ENCODE data around the gene COX5A.

The COX5A gene

GRCh38 chr15:74873756-74874424 lies 64.0 kb downstream of the COX5A start:
- Mint-ChIP-seq H3K4me1 (ENCODE audit: low read depth) (peaks cover 42% of the 10 kb centered on the region), H3K4me3 (peak overlapping the region; percentile 96), H3K27ac (peak overlapping the region; percentile 87), H3K36me3 (peaks cover 6% of the 10 kb centered on the region), H3K27me3 (no peaks in the 10 kb centered on the region), H3K9me3 (ENCODE audit: low read depth) (no peaks in the 10 kb centered on the region)

GRCh38 chr15:74873036-74873755 lies 64.7 kb downstream of the COX5A start, which contains the start of gene SCAMP2:
TSS of gene SCAMP2 (minus strand) at chr15:74873365. CDS start at chr15:74873255, 110 bp downstream.
- no peaks in the 10 kb centered on the region for H3K9me3 Mint-ChIP-seq (ENCODE audit: low read depth)
- H3K4me3 Mint-ChIP-seq, result peak within 1 kb of the TSS; percentile 96
- peaks cover 6% of the 10 kb centered on the region for H3K36me3 Mint-ChIP-seq
- H3K4me1 Mint-ChIP-seq (ENCODE audit: low read depth), result peaks cover 48% of the 10 kb centered on the region
- no peaks in the 10 kb centered on the region for H3K27me3 Mint-ChIP-seq
- H3K27ac Mint-ChIP-seq, result peak within 1 kb of the TSS; percentile 87

GRCh38 chr15:74872702-74873035 lies 65.2 kb downstream of the COX5A start:
- peak overlapping the region; percentile 96 for H3K4me3 Mint-ChIP-seq
- peaks cover 53% of the 10 kb centered on the region for H3K4me1 Mint-ChIP-seq (ENCODE audit: low read depth)
- H3K27me3 Mint-ChIP-seq, result no peaks in the 10 kb centered on the region
- H3K36me3 Mint-ChIP-seq, result peaks cover 11% of the 10 kb centered on the region
- H3K27ac Mint-ChIP-seq, result peak overlapping the region; percentile 82
- no peaks in the 10 kb centered on the region for H3K9me3 Mint-ChIP-seq (ENCODE audit: low read depth)

GRCh38 chr15:74870436-74871215 lies 67.2 kb downstream of the COX5A start:
- no peaks in the 10 kb centered on the region for H3K27me3 Mint-ChIP-seq
- peaks cover 11% of the 10 kb centered on the region for H3K36me3 Mint-ChIP-seq
- peaks cover 71% of the 10 kb centered on the region for H3K4me1 Mint-ChIP-seq (ENCODE audit: low read depth)
- H3K4me3 Mint-ChIP-seq, result peak overlapping the region; percentile 96
- peak overlapping the region; percentile 91 for H3K27ac Mint-ChIP-seq
- no peaks in the 10 kb centered on the region for H3K9me3 Mint-ChIP-seq (ENCODE audit: low read depth)

Data from activated naive CD8-positive, alpha-beta T cell (primary cell).